Measurements from ENCODE around the gene PAK6. TPM values are rescaled to one million over a fixed set of nuclear protein-coding genes. Genes with fewer than 3 reads are reported as not detected.

Gene PAK6
- total and polyA plus RNA-seq, 4 donors = 0.05 to 0.17 (median 0.10) TPM

DNA sequence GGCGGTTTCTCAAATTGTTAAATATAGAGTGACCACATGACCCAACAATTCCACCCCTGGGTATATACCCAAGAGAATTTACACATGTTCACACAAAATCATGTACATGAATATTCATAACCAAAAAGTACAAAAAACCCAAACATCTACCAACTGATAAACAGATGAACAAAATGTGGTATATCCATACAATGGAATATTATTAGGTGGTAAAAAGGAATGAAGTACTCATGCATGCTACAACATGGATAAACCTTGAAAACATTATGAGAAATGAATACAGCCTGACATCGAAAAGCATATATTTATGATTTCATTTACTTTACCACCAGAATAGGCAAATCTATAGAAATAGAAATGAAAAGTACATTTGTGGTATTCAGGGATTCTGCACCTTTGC, 61.5 kb downstream of the PAK6 start (continued):
- no peak for TF ChIP-seq GABPA (IDR thresholded peaks at IDR 0.05 in 1 of 2, conservative IDR thresholded peaks at IDR 0.05 in 1 of 2)

DNA sequence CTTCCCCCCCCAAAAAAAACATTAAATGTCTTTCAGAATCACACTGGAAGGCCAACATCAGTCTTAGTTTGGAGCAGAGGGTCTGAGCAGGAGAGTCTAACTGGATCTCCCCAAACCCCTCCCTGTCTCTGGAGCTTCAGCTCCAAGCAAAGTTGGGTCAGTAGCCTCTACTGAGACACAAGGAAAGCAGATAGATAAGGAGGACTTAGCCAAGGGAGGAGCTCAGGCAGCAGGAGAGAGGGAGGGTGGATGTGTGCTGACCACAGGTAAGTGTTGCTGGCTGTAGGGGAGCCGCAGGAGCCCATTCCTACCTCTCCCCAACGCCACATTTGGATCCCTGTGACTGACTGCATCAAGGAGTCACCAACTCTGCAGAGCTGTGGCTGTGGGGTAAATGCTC, 61.9 kb downstream of the PAK6 start:
- H3K9me3 ChIP-seq (ENCODE audit: control insufficient read depth in 4 of 4, low read length in 3 of 4) = peaks cover 0 to 4% (median 0%) of the 10 kb centered on the region in 4 donors
- TF ChIP-seq RXRA (IDR thresholded peaks at IDR 0.05) (no peak), YY1 (IDR thresholded peaks at IDR 0.05) (no peak), FOXA2 (IDR thresholded peaks at IDR 0.05) (no peak)
- H3K27me3 ChIP-seq (ENCODE audit: control insufficient read depth in 4 of 4, insufficient read depth in 4 of 4, low read length in 3 of 4) = no peaks in the 10 kb centered on the region
- WGBS = 93% methylated on average over 2 of the region's 2 CpGs
- no peak overlapping the region for H3K9ac ChIP-seq (ENCODE audit: low read depth in 1 of 2, low read length in 2 of 2)
- H3K36me3 ChIP-seq (ENCODE audit: control insufficient read depth in 4 of 4, insufficient read depth in 3 of 4, low read depth in 1 of 4, low read length in 3 of 4) = peaks cover 0 to 2% (median 0%) of the 10 kb centered on the region in 4 donors
- H3K4me3 ChIP-seq (ENCODE audit: low read depth in 1 of 3, low read length in 3 of 3) = no peak overlapping the region
- H3K4me1 ChIP-seq (ENCODE audit: control insufficient read depth in 4 of 4, insufficient read depth in 4 of 4, low read length in 3 of 4) = no peaks in the 10 kb centered on the region
- DNase-seq (ENCODE audit: low spot score) = no peak
- H3K27ac ChIP-seq (ENCODE audit: low read depth in 1 of 2, low read length in 2 of 2) = no peak overlapping the region

DNA sequence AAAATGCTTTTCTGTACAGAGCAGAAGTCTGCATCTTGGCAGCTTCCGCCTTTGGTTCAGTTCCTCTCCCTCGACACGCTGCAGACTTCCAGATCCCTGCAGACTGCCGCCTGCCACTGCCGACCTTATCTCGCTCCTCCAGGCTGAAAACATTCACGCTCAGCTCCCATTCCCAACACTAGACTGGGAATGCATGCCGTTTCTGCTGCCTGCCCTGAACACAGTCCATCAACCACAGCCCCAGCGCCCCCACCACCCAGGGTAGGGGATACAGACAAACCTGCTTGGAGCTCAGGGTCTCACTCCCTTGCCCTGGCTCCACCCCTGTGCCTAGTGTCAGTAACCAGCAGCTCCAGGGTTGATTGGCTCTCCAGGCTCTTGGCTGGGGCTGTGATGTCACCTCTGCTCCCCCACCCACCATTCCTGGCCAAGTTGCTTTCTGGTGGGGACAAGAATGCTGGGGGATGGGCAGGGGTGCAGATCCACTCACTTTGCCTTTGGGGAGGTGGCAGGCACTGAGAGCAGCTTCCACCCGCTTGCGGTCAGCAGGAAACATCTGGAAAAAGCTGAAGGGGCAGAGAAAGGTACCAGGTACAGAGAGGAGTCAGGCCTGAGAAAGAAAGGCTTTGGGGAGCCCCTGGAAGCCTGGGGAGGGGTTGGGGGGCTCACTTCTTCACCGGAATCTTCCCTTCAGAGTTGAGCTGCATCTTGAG, 62.8 kb downstream of the PAK6 start:
- WGBS = 57% methylated on average over 12 of the region's 12 CpGs
- DNase-seq (ENCODE audit: low spot score) = no peak
- H3K27me3 ChIP-seq (ENCODE audit: control insufficient read depth in 4 of 4, insufficient read depth in 4 of 4, low read length in 3 of 4) = no peaks in the 10 kb centered on the region
- H3K36me3 ChIP-seq (ENCODE audit: control insufficient read depth in 4 of 4, insufficient read depth in 3 of 4, low read depth in 1 of 4, low read length in 3 of 4) = peaks cover 0 to 2% (median 0%) of the 10 kb centered on the region in 4 donors
- no peak overlapping the region for H3K9ac ChIP-seq (ENCODE audit: low read depth in 1 of 2, low read length in 2 of 2)
- H3K4me1 ChIP-seq (ENCODE audit: control insufficient read depth in 4 of 4, insufficient read depth in 4 of 4, low read length in 3 of 4) = no peaks in the 10 kb centered on the region
- peaks cover 0 to 4% (median 0%) of the 10 kb centered on the region in 4 donors for H3K9me3 ChIP-seq (ENCODE audit: control insufficient read depth in 4 of 4, low read length in 3 of 4)
- H3K27ac ChIP-seq (ENCODE audit: low read depth in 1 of 2, low read length in 2 of 2) = no peak overlapping the region
- no peak overlapping the region for H3K4me3 ChIP-seq (ENCODE audit: low read depth in 1 of 3, low read length in 3 of 3)
- TF ChIP-seq YY1 (IDR thresholded peaks at IDR 0.05) (no peak), EGR1 (IDR thresholded peaks at IDR 0.05; ENCODE audit: low read depth in 2 of 2) (no peak), RXRA (IDR thresholded peaks at IDR 0.05) (no peak), TAF1 (conservative IDR thresholded peaks at IDR 0.05) (no peak), RAD21 (IDR thresholded peaks at IDR 0.05) (no peak), HNF4G (IDR thresholded peaks at IDR 0.05) (no peak), GABPA (IDR thresholded peaks at IDR 0.05 in 1 of 2, conservative IDR thresholded peaks at IDR 0.05 in 1 of 2) (no peak), MAX (IDR thresholded peaks at IDR 0.05) (no peak), SP1 (IDR thresholded peaks at IDR 0.05) (no peak), FOXA2 (IDR thresholded peaks at IDR 0.05) (no peak), REST (IDR thresholded peaks at IDR 0.05) (no peak), FOXA1 (IDR thresholded peaks at IDR 0.05) (no peak), CTCF (IDR thresholded peaks at IDR 0.05; ENCODE audit: low read depth, low read length, missing input control) (no peak)
- TF ChIP-seq, protein P1, sequence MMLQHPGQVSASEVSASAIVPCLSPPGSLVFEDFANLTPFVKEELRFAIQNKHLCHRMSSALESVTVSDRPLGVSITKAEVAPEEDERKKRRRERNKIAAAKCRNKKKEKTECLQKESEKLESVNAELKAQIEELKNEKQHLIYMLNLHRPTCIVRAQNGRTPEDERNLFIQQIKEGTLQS (IDR thresholded peaks at IDR 0.05) = no peak
- TF ChIP-seq, protein P2, sequence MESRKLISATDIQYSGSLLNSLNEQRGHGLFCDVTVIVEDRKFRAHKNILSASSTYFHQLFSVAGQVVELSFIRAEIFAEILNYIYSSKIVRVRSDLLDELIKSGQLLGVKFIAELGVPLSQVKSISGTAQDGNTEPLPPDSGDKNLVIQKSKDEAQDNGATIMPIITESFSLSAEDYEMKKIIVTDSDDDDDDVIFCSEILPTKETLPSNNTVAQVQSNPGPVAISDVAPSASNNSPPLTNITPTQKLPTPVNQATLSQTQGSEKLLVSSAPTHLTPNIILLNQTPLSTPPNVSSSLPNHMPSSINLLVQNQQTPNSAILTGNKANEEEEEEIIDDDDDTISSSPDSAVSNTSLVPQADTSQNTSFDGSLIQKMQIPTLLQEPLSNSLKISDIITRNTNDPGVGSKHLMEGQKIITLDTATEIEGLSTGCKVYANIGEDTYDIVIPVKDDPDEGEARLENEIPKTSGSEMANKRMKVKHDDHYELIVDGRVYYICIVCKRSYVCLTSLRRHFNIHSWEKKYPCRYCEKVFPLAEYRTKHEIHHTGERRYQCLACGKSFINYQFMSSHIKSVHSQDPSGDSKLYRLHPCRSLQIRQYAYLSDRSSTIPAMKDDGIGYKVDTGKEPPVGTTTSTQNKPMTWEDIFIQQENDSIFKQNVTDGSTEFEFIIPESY (IDR thresholded peaks at IDR 0.05) = no peak

Measured in liver (tissue), 9 donors.